HK-2 (cell line): Measurements from ENCODE around the gene NTSR1.

ENCODE experiments used
- DNase-seq: peaks from one replicate; pipeline ENCODE4 v3.0.0-alpha.2; 2018; ENCODE audit not compliant: unreplicated experiment

Gene NTSR1

DNA sequence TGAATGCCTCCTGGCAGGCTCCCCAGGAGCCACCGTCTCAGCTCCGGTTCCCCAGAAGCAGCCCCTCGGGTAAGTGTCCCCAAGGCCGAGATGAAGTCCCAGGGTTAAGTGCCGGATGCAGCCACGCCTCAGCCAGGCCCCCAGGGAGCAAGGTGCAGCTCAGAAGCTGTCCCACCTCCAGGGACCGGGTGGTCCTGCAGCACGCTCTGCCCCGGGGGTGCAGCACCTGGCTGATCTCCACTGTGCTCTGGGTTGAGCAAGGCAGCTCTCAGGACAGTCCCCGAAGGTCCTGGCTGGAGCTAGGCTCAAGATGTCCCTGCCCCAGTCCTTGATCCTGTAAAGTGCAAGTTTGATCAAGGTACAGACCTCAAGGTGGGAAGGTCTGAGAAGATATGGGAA is 15.1 kb upstream of the NTSR1 start:
- DNase-seq, result no peak

DNA sequence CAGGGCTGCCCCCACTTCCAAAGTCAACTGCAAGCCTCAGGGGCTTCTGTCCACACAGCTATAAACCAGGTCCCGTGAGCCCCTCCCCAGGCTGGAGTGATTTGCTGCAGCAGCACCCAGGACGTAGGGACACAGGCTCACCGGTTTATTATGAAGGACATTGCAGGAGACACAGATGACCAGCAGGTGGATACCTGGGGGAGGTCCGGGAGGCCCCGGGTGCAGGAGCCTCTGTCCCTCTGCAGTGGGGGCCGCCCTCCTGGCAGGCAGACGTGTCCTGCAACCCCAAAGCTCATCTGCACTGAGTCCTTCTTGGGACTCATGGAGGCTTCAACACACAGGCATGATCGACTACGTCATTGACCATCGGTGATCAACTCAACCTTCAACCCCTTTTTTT is 14.5 kb upstream of the NTSR1 start:
- DNase-seq, result no peak

DNA sequence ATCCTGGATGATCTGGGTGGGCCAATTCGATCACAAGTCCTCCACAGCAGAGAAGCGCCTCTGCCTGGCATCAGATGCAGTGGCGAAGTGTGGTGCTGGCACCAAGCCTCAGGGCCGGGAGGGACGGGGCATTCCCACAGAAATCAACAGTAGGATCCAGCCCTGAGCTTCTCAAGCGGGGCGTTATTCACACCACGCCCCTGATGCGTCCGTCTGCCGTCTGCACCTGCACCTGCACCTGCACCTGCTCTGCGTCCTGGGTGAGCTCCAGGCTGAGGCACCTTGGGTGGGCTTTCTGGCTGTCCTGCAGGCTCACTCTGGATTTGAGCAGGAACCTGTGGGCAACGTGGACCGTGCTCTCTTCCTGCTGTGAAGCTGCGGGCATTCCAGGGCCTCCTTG is 13.8 kb upstream of the NTSR1 start:
- no peak for DNase-seq

DNA sequence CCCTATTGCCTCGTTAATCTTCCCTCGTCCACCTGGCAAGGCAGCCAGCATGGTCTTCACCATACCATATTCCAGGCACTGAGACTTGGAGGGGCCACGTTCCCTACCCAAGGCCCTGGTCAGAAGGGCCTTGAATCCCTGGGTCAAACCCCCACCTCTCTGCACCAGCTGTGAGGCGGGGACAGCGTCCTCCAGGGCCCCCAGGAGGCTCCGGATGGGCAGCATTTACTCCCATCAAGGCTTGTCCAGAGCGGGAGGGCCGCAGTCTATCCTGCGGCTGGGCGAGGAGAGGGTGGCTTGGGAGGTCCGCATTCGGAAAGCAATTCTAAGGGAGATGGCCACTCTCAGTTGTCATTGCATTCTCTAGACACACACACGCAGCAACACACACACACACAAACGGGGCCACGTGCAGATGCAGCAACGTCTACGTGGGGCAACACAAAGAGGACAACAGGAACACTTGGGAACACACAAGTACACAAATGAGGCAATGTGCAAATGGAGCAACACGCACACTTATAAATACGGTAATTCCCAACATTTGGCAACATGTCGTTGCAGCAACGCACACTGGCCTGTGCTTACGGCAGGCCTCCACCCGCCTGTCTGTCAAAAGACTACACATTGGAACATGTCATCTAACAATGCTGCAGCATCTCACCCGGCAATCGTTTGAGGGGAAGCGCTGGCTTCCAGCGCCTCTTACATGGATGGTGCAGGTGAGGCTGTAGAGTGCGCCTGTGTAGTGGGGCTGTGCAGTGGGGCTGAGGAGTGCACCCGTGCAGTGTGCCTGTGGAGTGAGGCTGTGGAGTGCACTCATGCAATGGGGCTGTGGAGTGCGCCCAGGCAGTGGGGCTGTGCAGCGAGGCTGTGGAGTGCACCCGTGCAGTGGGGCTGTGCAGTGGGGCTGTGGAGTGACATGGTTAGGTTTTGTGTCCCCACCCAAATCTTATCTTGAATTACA is 12.9 kb upstream of the NTSR1 start:
- DNase-seq, result no peak

DNA sequence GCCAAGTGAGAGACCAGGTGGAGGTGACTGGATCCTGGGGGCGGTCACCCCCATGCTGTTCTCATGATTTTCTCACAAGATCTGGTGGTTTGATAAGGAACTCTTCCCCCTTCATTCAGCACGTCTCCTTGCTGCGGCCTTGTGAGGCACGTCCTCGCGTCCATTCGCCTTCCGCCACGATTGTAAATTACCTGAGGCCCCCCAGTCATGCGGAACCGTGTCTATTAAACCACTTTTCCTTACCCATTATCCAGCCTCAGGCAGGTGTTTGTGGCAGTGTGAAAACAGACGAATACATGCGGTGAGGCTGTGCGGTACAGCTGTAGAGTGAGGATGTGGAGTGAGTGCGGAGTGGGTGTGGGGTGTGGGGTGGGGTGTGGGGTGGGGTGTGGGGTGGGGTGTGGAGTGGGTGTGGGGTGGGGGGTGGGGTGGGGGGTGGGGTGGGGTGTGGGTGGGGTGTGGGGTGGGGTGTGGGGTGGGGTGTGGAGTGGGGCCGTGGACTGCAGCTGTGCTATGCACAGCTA is 12.1 kb upstream of the NTSR1 start:
- no peak for DNase-seq

DNA sequence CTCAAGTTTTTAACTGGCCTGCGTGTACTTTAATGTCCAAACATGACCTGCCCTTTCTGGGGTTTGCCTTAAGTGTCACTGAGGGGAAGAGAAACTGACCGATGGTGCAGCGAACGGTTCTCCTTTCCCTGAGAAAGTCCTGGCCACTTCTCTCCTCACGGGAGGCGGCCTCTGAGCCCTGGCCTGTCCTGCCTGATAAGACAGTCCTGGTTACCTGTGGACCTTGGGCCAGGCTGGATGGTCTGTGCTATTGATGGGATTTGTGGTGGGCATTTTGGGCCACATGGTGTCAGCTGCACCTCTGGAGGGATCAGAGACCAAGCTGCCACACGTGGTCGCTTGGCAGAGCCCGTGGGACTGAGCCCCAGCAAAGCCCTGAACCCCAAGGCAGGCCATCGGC is 11.6 kb upstream of the NTSR1 start:
- DNase-seq, result no peak

DNA sequence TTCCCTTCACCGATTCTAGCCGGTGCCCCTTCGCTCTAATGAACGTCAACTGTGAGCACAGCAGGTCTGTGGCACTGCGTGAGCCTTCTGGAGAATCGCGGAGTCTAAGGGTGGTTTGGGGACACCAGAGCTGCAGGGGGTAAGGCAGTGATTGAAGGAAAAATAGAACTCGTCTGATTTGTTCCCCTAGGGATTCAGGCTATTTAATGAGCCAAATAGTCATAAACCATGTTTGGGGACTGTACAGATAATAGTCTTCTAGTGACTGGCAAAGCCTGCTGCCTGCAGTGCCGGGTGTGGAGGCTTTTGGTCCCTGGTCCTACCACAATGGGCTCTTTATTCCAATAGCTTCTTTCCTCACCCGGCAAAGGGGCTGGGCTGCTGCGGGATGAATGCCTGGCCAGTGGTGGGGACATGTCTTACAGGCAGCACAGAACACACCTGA is 11.1 kb upstream of the NTSR1 start:
- no peak for DNase-seq

DNA sequence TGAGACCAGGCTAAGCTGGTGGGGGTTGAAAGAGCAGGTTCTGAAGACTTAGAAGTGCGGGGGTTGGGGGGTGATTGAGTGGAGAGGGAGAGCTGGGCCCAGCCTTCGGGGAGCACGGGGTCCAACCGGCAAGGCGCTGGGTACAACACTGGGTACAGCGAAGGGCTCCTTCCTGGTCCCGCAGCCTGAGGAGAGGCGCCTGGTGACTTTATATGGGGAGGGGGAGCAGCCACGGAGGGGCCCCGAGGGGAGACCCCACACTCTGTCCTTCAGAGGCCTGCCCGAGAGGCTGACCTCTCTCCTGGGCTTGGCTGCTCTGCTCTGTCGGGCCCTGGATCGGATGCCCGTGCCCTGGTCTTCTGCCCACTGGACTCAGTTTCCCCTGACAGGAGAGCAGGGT is 10.4 kb upstream of the NTSR1 start:
- no peak for DNase-seq

DNA sequence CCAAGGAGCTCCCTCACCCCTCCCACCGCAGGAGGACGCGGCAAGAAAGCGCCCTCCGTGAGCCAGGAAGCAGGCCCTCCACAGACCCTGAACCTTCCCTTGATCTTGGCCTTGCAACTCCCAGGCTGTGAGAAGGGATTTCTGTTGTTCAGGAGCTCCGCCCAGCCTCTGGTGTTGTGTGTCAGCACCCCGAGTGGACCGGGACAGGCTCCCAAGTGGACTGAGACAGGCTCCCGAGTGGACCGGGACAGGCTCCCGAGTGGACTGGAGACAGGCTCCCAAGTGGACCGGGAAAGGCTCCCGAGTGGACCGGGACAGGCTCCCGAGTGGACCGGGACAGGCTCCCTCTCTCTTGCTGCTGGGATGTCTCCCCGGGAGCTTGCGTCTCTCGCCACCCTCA is 9.3 kb upstream of the NTSR1 start:
- DNase-seq, result no peak

DNA sequence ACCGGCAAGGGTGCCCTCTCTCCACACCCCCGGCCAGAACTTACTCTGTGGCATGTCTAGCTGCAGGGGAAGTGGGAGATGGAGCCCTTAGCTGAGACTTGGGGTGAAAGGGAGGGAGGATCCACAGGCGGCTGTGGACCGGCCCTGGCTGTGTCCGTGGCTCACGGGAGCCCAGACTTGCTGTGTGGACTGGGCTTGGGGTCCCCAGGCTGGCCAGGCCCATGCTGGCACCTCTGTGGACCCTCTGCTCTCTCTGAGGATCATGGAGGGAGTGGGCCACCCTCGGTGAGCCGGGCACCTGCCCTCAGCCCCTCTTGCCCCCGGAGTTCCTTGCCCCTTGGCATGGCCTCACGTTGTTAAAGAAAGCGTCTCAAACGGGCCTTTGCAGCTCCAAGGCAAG is 8.9 kb upstream of the NTSR1 start:
- DNase-seq, result no peak

DNA sequence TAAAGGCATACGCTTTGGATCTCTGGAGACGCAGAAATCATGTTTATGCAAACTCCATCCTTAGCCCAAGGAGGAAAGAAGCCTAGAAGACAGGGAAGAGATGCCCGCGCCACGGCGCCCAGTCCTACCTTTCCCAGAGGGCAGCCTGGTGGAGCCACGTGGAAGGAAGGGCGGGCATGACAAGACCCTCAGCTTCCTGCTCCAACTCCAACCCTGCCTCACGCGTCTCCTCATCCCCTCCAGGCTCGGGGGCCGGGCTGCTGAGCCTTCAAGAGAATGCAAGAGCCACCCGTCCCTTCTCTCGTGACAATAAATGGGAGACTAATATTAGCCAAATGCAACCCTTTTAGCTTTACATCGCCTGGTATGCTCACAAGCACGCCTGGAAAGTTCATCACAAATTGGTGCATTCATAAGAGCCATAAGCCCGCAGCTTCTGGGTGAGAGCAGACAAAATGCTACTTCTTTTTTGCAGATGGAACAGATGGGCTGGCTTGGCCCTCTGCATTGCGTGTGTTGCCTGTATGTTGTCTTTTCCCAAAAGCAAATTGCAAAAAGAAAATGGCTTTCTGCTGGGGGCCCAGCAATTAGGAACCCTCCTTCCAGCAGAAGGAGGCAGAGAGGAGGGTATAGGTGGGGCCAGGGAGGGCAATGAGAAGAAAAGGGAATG is 8.2 kb upstream of the NTSR1 start:
- DNase-seq, result no peak

DNA sequence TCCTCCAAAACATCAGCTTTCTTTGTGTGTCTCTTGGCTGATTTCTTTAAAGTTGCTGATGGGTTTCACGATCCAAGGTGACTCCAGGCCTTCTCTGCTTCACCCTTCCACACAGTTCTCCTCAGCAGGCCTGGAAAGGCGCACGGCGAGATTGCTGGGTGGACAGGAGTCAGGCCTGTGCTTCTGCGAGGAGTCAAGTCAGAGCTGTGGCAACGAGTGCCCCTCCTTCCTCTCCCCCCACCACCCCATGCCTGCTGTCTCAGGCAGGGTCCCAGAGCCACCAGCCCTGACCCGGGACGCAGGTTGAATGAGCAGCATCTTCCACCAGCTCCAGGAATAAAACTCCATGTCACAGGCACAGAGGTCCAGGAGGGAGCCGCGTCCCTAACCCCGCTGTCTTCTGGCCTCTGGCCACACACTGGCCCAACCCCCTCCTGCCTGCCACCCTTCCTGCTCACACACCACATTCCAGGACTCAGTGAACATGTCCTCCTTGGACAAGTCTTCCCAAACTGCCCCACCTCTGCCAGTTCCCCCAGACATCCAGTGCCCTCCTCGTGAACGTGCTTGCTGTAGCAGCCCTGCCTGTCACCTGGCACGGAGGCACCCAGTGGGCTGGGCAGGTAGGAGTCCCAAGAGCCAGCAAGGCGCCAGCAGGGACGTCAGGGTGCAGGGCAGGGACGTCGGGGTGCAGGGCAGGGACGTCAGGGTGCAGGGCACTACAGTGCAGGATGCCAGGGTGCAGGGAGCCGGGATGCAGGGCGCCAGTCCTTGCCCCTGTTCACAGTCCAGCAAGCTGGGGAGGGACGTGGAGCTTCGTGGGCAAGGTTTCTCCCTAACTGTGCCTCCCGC is 7.2 kb upstream of the NTSR1 start:
- DNase-seq, result no peak

DNA sequence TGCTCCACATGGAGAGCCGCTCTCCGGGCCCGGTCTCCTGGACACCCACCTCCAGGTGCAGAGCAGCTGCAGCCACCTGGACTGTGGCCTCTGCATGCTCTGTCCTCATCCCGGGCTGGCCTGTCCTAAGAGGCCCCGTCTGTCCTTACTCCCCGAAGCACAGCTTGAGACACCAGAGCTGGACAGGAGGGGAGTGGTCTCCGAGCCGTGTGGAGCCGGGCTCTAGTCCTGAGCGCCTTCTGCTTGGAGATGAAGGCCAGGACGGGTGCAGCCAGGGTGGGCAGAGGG is 6.7 kb upstream of the NTSR1 start:
- no peak for DNase-seq

DNA sequence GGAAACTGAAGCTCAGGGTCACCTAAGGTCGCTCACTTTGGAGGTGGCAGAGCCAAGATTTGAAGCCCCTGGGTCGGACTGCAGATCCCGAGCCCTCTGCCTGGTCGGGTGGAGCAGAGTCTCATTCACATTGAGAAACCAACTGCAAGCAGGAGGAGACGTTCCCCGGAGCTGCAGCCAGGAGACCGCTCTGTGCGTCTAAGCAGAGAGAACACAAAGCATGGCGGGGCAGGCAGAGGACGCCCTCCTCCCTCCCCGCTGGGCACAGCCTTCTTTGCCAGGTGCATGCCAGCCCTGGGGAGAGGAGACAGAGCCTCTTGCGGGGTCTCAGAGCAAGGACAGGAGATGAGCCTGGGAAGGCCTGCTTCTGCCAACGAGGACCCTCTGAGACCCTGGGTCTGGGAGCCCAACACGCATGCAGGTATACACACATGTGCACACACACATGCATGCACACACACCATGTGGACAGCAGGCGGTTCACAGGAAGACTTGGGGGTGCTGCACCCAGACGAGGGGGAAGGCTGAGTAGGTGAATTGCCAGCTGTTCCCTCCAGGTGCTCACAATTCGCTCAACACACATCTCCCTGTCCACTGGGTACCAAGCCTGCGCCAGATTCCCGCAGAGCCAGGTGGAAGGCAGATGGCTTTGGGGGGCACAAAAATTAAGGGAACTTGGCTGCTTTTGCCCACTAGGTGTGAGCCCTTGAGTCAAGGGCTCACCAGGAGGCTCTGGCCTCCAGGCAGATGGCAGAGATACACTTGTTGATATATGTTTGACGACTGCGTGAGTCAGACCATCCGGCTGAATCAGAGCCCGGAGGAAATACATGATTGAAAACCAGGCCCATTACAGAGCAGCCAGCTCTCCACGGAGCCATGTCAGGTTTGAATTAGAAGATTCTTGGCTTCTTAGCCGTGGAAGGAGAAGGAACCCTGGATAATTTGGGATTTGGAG is 5.5 kb upstream of the NTSR1 start:
- DNase-seq, result peak; percentile 74

DNA sequence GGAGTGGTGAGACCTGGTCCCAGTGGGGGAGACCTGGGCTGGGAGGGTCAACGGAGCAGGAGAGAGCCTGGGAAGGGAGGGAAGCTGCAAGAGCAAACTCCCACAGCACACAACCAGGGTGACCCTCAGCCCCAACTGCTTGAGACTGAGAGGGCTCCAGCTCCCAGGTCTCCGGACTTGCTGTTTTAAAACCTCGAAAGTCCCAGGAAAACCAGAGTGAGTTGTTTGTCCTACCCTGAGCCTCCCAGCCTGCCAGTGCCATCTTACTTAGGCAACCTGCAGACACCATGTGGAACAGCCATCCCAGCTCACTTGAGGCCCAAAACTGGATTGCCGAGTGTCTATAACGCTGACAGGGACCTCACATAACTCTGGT is 4.8 kb upstream of the NTSR1 start:
- no peak for DNase-seq

DNA sequence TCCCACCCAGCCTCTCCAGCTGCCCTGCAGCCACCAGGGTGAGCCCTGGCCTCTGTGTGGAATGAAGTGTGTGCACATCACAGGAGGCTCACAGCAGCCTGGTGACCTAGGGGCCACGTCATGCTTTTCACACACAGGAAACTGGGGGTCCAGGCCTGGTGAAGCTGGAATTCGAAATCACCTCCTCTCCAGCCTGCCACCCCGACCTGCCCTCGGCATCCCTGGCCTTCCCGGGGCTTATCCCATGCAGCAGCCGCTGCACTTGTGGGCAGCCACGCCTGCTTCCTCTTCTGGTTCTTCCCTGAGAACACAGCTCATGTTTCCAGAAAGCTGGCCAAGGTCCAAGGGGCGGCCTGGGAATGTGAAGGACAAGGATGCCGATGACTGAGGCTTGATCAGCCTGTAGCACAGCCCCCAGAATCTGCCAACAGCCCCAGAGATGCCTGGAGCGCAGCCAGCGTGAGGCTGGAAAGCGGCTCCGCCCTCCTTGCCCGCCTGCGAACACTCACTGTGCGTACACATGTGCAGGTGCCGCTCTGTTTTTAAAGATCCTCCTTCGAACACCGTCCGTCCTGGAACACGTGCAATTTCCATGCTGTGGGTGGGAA is 4.2 kb upstream of the NTSR1 start:
- DNase-seq, result peak; percentile 84

DNA sequence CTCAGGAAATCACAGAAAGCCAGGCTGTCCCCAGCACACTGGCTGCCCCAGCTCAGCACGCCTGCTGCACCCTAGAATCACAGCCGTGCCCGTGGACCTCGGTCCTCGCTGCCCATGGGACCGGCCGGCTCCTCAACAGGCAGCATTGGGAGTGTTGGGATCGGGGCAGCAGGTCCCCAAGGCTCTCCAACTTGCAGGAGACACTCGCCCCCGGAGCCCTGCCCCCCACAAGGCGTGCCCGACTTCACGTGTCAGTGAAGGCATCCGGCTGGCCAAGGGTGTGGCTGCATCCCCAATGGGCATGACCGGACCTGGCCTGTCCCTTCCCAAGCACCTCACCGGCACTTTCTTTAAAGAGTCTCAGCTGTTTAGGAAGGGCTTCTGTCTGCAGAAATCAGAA is 3.0 kb upstream of the NTSR1 start:
- DNase-seq, result no peak

DNA sequence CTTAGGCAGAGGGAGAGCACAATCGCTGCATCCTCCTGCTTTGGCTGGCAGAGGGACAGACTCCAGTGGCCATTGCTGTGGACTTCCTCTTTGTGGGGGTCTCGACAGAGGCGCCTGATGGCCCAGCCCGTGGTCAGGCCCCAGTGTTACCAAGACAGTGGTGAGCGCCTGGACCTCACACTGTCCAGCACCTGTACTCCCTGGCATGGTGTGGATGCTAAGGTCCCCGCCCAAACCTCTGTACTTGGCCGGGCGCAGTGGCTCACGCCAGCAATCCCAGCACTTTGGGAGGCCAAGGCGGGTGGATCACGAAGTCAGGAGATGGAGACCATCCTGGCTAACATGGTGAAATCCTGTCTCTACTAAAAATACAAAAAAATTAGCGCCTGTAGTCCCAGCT is 2.3 kb upstream of the NTSR1 start:
- DNase-seq, result no peak

DNA sequence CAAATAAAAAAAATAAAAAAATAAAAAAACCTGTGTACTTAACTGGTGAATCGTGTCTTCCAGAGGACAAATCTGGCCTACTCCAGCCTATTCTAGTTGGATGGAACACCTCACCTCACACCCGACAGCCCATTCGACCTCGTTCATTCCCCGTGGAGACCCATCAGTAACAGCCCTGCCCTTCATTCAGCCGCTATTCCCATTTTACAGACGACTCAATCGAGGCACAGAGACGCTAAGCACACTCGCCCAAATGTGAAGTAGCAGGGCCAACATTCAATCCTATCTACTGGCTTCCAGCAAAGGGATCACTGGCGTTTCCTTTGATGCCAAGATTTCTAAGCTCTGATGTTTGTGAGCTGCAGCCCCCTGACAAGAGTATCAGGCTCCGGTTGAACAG is 1.8 kb upstream of the NTSR1 start:
- no peak for DNase-seq

DNA sequence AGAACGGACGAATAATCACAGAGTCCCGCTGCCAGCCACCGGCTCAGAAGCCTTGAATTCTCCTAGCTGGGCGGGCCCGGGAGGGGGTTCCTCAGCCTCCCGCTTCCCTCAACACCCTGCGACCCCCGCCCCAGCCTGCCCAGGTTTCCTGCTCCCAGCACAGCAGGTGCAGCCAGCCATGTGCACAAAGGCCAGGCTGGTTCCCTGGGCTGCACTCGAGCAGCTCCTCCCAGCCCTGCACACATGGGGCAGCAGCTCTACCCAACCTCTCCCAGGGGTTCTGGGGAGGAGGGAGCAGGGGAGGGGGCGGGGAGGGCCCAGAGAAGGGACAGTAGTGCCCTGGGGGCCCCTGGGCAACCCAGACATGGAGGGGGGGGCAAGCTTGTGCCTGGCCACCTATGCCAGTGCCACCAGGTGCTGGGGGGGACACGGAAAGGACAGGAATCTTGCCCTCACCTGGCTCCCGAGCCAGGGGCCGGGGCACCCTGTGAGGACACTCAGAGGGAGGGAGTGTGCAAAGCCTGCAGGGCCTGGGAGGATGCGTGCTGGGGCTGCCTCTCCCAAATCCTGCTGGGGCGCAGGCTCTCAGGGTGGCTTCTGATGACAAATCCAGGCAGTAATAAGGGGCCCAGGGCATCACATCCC is 1.2 kb upstream of the NTSR1 start:
- no peak for DNase-seq
